IPS-NIHi11 (cell line): Measurements from ENCODE around the gene PCDHGA10.
"Not testable (repeated sequence)": the region's sequence is repeated elsewhere in the genome, so short reads cannot be mapped to it uniquely, and the experiment has no call there.

ENCODE experiments used
- DNase-seq: peaks from one replicate; pipeline ENCODE4 v3.0.0; 2012; ENCODE audit warnings: mixed read lengths, low spot score

PCDHGA10 gene

GRCh38 chr5:141392429-141393198, 20.2 kb upstream of the PCDHGA10 start, which contains the start of gene PCDHGA8:
Gene PCDHGA8, plus strand, starts transcription at chr5:141392633. Its CDS starts 181 bp downstream, at chr5:141392814.
- DNase-seq, result no peak

GRCh38 chr5:141393267-141393666, 19.5 kb upstream of the PCDHGA10 start:
- DNase-seq, result no peak

GRCh38 chr5:141394401-141395187, 18.2 kb upstream of the PCDHGA10 start:
- not testable (repeated sequence) for DNase-seq

- not testable (repeated sequence) for DNase-seq
Measured at GRCh38 chr5:141397756-141398551, 14.8 kb upstream of the PCDHGA10 start, which contains the start of gene PCDHGB5. Gene PCDHGB5, plus strand, starts transcription at chr5:141397947. Its CDS starts 181 bp downstream, at chr5:141398128.

- no peak for DNase-seq
Measured at GRCh38 chr5:141398608-141399007, 14.2 kb upstream of the PCDHGA10 start.

- no peak for DNase-seq
Measured at GRCh38 chr5:141399555-141400258, 13.1 kb upstream of the PCDHGA10 start.

GRCh38 chr5:141402553-141403243, 10.1 kb upstream of the PCDHGA10 start, which contains the start of gene PCDHGA9:
Gene PCDHGA9, plus strand, starts transcription at chr5:141402778. Its CDS starts 175 bp downstream, at chr5:141402953.
- DNase-seq, result peak; percentile 58

GRCh38 chr5:141403387-141403786, 9.4 kb upstream of the PCDHGA10 start:
- DNase-seq, result no peak

- peak; percentile 77 for DNase-seq
Measured at GRCh38 chr5:141407790-141408505, 4.8 kb upstream of the PCDHGA10 start, which contains the start of gene PCDHGB6. Gene PCDHGB6, plus strand, starts transcription at chr5:141408021. Its CDS starts 182 bp downstream, at chr5:141408203.

GRCh38 chr5:141409598-141410306, 3.0 kb upstream of the PCDHGA10 start:
- DNase-seq, result no peak

GRCh38 chr5:141411575-141411974, 1.2 kb upstream of the PCDHGA10 start:
- no peak for DNase-seq

GRCh38 chr5:141413540-141414069, 818 bp downstream of the PCDHGA10 start:
- no peak for DNase-seq

GRCh38 chr5:141414548-141415274, 1.9 kb downstream of the PCDHGA10 start:
- not testable (repeated sequence) for DNase-seq

GRCh38 chr5:141415275-141415618, 2.5 kb downstream of the PCDHGA10 start:
- not testable (repeated sequence) for DNase-seq

GRCh38 chr5:141417494-141418172, 4.8 kb downstream of the PCDHGA10 start, which contains the start of gene PCDHGB7:
Gene PCDHGB7, plus strand, starts transcription at chr5:141417677. Its CDS starts 183 bp downstream, at chr5:141417860.
- DNase-seq, result peak; percentile 67

GRCh38 chr5:141419074-141419880, 6.5 kb downstream of the PCDHGA10 start:
- DNase-seq, result no peak
